GM18858 (cell line): ENCODE results near the gene BAG2.
A peak's percentile ranks its signal among the peaks of the same experiment; 100 is the strongest.

Experiments
- ATAC-seq: cut with Tn5 transposase; IDR thresholded peaks from one replicate; pipeline ENCODE4 v1.9.1; 2021; ENCODE audit not compliant: unreplicated experiment

Gene BAG2

DNA sequence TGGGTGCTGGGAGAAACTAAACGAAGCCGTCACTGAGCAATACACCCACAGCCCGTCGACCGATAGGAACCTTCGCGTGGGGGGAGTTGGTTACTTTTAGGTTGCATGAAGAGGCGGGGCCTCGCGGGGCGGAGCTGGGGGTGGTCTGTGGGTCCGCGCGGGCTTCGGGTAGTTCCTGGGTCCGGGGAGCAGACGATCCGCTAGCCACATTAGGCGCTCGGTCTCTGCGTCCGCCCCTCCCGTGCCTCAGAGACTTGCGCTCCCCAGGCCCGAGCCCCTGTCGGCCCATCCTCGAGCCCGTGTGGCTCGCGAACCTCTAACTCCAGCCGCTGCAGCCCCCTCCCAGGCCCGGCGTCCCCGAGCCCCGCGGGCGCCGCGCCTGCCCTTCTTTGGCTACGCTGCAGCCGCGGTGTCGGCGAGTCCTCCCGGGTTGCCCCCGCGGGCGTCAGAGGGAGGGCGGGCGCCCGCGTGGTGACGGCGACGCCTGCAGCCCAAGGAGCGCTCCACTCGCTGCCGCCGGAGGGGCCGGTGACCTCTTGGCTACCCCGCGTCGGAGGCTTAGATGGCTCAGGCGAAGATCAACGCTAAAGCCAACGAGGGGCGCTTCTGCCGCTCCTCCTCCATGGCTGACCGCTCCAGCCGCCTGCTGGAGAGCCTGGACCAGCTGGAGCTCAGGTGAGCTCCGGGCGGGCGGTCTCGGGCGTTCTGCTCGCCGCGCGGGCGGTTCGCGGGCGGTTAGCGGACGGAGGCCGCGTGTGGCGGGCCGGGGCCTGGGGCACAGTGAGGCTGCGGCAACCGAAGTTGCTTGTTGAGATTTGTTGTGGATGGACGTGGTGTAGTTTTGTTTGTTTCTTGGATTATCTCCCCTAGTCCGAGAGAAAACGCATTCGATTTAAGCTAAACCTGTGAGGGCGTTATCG is at the start of gene BAG2:
Gene BAG2 (plus strand): TSS at position 191 of the 920 bp plus-strand sequence. CDS start 372 bp downstream, at position 563.
- ATAC-seq, result peak; percentile 83

DNA sequence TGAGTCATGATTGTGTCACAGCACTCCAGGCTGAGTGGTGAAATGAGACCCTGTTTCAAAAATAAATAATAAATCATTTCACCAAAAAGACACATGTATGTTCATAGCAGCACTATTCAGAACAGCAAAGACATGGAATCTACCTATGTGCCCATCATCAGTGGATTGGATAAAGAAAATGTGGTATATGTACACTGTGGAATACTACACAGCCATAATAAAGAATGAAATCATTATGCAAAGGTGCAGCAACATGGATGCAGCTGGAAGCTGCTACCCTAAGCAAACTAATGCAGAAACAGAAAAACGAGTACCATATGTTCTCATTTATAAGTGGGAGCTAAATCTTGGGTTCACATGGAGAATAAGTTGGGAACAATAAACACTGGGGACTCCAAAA is 49.0 kb upstream of the BAG2 start:
- no peak for ATAC-seq

DNA sequence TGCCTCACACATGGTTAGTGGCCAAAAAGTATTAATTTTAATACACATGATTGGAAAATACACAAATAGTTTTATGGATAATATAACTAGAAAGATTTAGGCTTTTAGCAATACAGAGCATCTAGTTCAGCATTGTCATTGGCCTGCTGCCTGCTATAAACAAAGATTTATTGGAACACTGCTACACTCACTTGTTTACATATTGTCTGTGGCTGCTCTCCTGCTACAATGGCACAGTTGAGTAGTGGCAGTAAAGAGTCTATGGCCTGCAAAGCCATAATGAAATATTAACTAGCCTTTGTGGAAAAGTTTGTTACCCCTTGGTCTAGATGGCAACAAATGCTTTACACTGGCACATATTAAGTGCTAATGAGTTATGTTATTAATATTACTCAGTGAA is 44.4 kb upstream of the BAG2 start:
- no peak for ATAC-seq

DNA sequence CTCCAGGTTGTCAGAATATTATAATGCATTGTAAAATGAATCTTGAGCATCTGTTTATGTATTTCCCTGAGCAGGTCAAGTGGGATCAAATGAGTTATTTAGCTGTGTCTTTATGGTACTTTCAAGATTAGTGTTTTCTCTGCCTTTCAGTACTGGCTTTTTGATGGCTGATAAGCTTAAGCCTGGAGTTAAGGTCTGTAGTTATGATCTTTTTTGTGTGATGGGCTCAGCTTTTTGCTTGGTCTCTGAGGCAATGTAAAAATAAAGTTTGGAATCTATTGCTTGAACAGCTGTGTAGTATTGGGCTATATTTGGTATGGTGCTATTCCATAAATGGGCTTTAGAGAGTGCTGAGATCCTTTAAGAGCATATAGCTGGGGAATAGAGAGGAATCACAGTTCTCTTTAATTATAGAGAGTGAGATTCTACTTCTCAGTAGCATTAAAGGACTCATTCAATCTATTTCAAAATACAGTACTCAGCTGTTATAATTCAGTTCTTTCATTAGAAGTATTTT is 41.4 kb upstream of the BAG2 start:
- ATAC-seq, result no peak

DNA sequence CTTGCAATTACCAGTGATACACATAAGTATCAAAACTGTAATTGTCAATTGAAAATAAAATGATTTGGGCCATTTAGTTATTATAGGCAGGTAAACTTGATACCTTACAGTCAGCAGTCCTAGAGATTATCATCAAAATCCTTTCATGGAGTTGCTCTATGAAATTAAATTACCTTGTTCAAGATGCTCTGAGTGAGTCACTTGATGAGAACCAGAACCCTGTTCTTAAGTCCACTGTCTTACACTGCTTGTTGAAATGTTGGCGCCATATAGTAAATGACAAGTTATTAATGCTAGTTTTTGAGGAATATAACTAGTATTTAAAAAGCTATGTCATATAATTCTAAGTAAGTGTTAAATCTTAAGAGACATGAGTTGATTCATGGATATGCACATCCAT is 37.2 kb upstream of the BAG2 start:
- ATAC-seq, result no peak

DNA sequence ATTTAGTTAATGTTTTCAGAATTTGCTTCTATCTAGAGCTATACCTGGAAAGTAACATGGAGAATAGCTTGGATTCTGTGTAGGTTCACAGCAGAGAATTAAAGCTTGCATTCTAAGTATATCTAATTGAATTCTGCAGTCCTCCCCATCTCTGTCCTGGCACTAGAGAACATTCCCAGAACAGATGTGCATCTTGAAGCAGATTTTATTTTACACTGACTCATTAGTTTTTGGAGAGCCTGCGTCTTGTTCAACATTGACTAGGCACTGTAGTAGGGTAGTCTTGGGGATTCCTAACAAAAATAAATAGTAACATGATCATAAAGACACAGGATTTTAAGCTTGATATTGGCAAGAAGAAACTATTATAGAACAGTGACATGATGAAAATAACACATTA is 36.2 kb upstream of the BAG2 start:
- ATAC-seq, result no peak

DNA sequence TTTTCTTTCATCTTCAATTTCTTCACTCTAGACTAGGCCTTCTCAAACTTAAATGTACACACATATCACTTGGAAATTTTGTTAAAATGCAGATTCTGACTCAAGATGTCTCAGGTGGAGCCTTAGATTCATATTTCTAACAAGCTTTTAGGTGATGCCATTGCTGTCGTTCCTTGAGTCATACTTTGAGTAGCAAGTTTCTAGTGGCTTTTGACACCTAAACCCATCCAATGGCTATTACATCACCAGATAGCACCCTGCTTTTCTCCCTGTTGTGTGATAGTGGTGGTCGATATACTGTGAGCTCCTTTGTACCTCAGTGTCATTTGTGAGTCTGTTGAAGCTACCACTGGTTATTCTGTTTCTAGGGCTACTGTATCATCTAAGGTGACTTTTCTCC is 34.8 kb upstream of the BAG2 start:
- no peak for ATAC-seq

DNA sequence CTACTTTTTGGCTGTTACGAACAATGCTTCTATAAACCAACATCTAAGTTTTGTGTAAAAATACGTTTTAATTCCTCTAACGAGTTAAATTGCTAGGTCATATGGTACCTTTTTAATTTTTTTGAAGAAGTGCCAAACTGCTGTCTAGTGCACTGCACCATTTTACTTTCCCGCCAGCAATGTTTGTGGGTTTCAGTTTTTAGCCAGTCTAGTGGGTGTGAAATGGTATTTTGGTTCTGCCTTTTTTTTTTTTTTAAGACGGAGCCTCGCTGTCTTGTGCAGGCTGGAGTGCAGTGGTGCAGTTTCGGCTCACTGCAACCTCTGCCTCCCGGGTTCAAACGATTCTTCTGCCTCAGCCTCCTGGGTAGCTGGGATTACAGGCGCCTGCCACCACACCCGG is 34.1 kb upstream of the BAG2 start:
- ATAC-seq, result no peak

DNA sequence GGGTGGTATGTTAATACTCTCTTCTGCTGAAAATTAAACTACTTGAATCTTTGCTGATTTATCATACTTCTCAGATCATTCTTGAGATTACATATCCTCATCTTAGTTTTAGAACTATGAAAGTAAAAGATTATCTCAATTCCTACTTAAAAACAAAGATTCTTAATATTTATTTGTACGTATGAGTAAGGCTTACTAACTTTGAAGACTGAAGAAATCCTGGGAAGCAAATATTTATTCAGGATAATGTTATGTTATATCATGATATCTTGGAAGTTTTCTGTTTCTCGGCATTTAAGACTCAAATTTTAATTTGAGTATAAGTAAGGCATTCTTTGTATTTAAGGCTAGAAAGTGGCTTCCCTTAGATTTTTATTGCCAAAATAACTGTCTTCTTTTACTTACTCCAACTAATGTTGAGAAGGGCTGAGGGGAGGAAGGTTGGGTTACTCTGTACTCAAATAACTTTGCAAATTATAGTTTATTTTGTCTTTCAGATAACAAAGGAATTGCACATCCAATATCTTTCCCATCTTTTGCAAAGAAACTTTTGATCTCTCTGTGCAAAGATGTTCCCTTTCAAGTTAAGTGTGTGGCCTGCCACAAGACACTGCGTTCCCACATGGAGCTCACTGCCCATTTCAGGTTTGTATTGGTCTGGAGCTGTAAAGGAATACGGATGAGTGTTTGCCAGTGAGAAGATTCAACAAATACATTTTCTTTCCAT is 30.5 kb upstream of the BAG2 start:
- ATAC-seq, result no peak

DNA sequence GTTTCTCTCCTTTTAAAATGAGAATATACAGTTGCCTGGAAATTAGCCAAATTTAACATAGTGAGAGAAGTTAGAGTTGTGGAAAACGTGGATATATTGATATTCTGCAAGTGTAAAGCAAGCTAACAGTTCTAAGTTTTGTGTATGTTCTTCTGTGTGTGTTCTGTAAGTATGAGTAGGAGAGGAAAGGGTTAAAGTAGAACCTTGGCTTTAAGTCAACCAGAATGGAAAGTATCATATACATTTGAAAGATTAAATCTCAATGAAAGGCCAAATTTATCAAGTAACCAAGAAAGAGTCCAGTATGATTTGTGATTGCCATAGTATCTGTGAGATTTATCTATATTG is 30.0 kb upstream of the BAG2 start:
- ATAC-seq, result no peak

DNA sequence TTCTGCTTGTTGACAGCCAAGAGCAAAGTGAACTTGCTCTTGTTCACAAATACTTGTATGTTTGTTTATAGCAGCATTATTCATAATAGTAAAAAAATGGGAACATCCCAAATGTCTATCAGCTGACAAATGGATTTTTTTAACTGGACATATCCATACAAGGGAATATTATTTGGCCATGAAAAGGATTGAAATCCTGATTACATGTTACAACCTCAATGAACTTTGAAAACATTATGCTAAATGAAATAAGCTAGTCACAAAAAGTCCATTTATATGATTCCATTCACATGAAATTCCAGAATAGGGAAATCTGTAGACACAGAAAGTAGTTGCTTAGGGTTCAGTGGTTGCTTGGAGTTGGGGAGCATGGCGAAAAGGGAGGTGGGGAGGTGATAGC is 28.4 kb upstream of the BAG2 start:
- ATAC-seq, result no peak

DNA sequence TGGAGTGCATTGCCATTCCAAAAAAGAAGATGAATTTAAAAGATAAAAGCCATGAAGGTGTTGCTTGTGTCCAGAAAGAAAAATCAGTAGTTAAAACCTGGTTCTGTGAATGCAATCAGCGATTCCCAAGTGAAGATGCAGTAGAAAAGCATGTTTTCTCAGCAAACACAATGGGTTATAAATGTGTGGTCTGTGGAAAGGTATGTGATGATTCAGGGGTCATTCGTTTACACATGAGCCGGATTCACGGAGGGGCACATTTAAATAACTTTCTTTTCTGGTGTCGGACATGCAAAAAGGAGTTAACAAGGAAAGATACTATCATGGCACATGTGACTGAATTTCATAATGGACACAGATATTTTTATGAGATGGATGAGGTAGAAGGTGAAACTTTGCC is 24.7 kb upstream of the BAG2 start:
- no peak for ATAC-seq

DNA sequence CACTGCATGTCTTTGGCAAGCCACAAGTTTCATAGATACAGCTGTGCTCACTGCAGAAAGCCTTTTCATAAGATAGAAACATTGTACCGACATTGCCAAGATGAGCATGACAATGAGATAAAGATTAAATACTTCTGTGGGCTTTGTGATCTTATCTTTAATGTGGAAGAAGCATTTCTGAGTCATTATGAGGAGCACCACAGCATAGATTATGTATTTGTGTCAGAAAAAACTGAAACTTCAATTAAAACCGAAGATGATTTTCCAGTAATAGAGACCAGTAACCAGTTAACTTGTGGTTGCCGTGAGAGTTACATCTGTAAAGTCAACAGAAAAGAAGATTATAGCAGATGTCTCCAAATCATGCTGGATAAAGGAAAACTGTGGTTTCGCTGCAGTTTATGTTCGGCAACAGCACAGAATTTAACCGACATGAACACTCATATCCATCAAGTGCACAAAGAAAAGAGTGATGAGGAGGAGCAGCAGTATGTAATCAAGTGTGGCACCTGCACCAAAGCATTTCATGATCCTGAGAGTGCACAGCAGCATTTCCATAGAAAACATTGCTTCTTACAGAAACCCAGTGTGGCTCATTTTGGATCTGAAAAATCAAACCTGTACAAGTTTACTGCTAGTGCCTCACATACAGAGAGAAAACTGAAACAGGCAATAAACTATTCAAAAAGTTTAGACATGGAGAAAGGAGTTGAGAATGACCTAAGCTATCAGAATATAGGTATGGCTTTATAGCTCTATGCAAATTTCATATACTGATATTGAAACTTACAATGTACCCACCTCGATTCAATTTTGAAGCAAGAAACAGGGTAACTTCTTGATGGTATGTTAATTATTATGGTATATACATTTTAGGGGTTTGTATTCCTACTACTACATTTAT is 23.9 kb upstream of the BAG2 start:
- no peak for ATAC-seq

DNA sequence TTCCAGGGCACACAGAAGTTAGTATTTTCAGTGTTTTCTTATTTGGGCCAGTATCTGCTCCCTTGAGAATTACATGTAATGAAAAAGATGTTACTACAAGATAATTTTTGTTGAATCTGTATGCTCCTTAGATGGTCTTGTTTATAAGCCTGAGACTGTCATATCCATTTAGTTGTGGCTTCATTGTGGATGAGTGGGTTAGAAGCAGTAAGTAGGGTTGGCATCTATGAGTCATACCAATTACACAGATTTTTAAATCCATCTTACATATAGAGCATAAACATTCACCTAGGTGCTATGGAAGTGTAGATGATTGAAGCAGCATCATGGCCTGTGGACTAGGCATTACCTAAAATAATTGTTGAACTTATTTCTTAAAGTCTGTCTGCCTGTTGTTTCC is 13.5 kb upstream of the BAG2 start:
- no peak for ATAC-seq

DNA sequence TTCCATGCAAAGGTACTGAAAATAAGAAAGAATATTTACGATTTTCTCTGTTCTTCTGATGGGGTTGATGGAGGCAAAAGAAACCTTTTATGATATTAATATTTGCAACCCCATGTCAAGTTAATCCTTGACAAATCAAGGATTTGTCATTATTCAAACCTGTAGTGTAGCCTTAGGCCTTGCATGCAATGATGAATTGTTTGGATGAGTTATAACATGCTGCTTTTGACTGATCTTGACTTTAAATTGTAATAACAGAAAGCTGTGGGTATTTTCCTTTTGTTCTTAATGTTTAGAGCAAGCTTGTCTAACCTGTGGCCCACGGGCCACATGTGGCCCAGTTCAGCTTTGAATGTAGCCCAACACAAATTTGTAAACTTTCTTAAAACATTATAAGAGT is 13.0 kb upstream of the BAG2 start:
- ATAC-seq, result no peak

DNA sequence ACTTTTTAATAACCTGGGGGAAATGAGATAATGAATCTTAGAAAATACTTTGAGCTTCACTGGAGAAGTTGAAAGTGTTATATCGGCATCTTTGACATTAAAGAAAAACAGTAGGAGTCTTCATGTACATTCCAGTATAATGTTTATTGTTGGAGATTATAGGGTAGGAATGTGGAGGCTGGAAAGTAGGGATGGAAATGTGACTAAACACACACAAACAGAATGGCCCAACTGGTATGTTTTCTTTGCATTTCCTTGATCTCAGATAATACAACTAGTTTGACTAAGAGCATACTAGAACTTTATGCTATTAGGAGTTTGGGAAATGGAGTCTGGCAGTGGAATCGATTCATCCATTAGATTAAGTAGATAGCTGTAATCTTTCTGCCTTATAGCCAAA is 10.1 kb upstream of the BAG2 start:
- ATAC-seq, result no peak

DNA sequence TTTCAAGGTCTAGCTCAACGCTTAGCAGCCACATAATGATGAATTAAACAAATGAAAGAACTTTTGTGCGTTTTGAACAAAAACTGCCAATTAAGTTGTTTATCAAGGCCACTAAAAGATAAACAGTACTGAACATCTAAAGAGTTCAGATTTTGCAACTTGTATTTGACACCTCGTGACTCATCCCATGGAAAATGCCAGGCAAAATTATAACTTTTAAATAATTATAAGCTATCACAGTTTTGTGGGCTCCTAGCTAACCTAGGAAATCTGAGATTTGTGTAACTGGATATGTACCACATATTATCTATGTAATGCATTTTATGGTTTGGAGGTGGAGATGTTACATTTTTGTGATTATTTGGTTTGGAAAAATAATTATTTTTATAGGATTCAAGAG is 9.6 kb upstream of the BAG2 start:
- ATAC-seq, result no peak

DNA sequence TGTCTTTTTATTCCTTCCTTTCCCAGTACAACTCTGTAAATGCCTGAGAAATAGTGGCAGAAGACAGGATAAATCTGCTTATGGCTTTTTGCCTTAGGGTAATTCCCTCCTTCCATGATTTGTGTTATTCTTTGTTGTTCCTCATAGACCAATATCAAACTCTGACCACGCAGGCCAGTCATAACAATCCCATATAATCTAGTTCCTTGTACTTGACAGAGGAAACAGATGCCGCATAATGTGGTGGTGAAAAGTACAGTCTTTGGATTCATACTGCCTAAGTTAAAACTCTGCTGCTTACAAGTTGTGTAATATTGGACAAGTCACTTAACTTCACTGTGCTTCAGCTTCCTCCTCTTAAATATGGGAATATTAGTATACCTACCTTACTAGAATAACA is 8.2 kb upstream of the BAG2 start:
- ATAC-seq, result no peak

DNA sequence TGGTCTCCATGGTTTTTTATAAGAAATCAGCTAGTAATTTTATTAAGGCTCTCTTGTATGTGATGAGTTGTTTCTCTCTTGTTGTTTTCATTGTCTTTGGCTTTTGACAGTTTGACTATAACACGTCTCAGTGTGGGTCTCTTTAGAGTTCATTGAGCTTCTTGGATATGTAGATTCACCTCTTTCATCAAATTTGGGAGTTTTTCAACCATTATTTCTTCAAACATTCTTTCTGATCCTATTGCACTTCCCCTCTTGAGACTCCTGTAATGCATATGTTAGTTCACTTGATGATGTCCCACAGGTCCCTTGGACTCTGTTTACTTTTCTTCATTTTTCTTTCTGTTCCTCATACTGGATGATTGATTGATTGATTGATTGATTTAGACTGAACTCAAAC is 7.0 kb upstream of the BAG2 start:
- ATAC-seq, result no peak

DNA sequence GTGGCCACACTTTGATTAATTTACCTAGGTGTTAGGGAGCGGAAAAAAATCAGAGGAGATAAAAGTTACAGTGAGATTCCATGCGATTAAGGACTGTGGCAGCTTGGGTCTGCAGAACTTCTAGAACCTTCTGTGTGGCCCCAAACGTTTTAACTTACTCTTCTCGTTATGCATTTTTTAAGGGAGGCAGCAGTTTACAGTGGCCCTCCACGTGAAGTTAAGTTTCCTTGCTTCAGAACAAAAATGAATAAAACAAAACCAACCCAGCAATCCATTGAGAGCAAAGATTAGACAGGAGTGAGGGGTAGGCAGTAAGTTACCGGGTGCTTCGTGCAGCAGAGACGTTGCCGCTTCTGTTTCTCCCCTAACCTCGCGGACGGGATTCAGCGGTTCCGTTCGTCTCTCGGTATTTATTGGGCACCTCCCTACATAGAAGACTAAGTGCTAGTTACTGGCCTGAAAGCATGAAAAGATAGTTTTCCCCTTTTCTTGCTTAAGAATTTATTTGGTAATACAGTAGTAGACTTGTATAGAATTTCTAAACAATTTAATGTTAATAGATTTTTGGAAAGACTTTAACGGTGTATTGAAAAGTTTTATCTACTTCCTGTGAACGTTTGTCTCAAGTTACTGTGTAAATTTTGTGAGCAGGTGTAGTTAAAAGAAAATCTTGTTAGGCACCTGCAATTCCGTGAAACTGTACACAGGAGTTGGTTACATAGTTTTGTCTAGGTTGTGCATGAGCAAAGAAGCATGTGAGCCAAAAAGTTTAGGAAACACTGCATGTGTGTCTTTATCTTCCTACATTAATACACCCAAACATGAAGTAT is 1.1 kb downstream of the BAG2 start:
- no peak for ATAC-seq
